ENCODE data around the gene PLD6.

DNA sequence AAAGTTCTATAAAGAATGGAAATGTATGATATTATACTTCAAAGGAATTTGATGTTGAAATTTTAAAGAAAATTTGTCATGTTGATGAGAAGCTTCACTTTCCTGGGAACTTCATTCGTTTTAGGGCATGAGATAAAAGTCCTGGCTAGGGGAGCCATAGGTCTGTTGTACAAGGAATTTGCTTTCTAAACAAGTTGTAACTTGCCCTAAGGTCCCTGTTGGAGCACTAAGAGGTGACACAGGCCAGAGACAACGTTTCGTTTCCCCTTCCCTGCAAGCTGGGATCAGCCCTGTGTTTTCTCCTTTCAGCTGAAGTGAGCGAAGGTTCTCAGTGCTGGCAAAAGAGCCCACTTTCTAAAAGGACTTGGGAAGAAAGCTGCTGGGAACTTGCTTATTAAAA, 16.6 kb downstream of the PLD6 start:
- TF ChIP-seq, protein P1, sequence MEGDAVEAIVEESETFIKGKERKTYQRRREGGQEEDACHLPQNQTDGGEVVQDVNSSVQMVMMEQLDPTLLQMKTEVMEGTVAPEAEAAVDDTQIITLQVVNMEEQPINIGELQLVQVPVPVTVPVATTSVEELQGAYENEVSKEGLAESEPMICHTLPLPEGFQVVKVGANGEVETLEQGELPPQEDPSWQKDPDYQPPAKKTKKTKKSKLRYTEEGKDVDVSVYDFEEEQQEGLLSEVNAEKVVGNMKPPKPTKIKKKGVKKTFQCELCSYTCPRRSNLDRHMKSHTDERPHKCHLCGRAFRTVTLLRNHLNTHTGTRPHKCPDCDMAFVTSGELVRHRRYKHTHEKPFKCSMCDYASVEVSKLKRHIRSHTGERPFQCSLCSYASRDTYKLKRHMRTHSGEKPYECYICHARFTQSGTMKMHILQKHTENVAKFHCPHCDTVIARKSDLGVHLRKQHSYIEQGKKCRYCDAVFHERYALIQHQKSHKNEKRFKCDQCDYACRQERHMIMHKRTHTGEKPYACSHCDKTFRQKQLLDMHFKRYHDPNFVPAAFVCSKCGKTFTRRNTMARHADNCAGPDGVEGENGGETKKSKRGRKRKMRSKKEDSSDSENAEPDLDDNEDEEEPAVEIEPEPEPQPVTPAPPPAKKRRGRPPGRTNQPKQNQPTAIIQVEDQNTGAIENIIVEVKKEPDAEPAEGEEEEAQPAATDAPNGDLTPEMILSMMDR (IDR thresholded peaks at IDR 0.05): no peak
- no peak for TF ChIP-seq POLR2A (IDR thresholded peaks at IDR 0.05)

Measured in testis (tissue), 2 donors.